ENCODE data around the gene TMEM225. TPM values are rescaled to one million over a fixed set of nuclear protein-coding genes. Genes with fewer than 3 reads are reported as not detected.

Gene TMEM225
- not detected in 5 replicates for total RNA-seq (2022; extraction: Qiagen RNA extraction; ENCODE audit: low read depth)

GRCh38 chr11:123885570-123885969 lies at the start of gene TMEM225:
Gene TMEM225, minus strand, starts transcription at chr11:123885670. Its CDS starts 245 bp downstream, at chr11:123885425.

GRCh38 chr11:123901867-123902266 lies 16.4 kb upstream of the TMEM225 start, which contains the start of gene OR8D4:
Gene OR8D4, plus strand, starts transcription at chr11:123902167. Its CDS starts 4,265 bp downstream, at chr11:123906432.

Other genes starting within 250 kb of the TMEM225 start
- 0.10 to 0.16 TPM (median 0.11 TPM) in 5 replicates for gene SCN3B, start 231.0 kb downstream of the TMEM225 start, total RNA-seq (2022; extraction: Qiagen RNA extraction; ENCODE audit: low read depth)
- 8.8 to 10.8 TPM (median 9.9 TPM) in 5 replicates for gene ZNF202, start 144.0 kb downstream of the TMEM225 start, total RNA-seq (2022; extraction: Qiagen RNA extraction; ENCODE audit: low read depth)
- not detected in 5 replicates for gene OR6X1, start 131.2 kb downstream of the TMEM225 start, total RNA-seq (2022; extraction: Qiagen RNA extraction; ENCODE audit: low read depth)
- not detected in 5 replicates for gene OR6M1, start 79.3 kb downstream of the TMEM225 start, total RNA-seq (2022; extraction: Qiagen RNA extraction; ENCODE audit: low read depth)
- gene OR8D4, start 16.5 kb upstream of the TMEM225 start, total RNA-seq (2022; extraction: Qiagen RNA extraction; ENCODE audit: low read depth), result not detected in 5 replicates
- not detected in 5 replicates for gene OR4D5, start 53.9 kb upstream of the TMEM225 start, total RNA-seq (2022; extraction: Qiagen RNA extraction; ENCODE audit: low read depth)
- gene OR6T1, start 58.2 kb upstream of the TMEM225 start, total RNA-seq (2022; extraction: Qiagen RNA extraction; ENCODE audit: low read depth), result not detected in 5 replicates
- gene OR10S1, start 92.1 kb upstream of the TMEM225 start, total RNA-seq (2022; extraction: Qiagen RNA extraction; ENCODE audit: low read depth), result not detected in 5 replicates
- not detected in 5 replicates for gene OR10G6, start 109.5 kb upstream of the TMEM225 start, total RNA-seq (2022; extraction: Qiagen RNA extraction; ENCODE audit: low read depth)
- not detected in 5 replicates for gene OR10G4, start 127.3 kb upstream of the TMEM225 start, total RNA-seq (2022; extraction: Qiagen RNA extraction; ENCODE audit: low read depth)
- not detected in 5 replicates for gene OR10G9, start 137.3 kb upstream of the TMEM225 start, total RNA-seq (2022; extraction: Qiagen RNA extraction; ENCODE audit: low read depth)
- not detected in 5 replicates for gene OR10G8, start 141.1 kb upstream of the TMEM225 start, total RNA-seq (2022; extraction: Qiagen RNA extraction; ENCODE audit: low read depth)
- gene OR10G7, start 155.7 kb upstream of the TMEM225 start, total RNA-seq (2022; extraction: Qiagen RNA extraction; ENCODE audit: low read depth), result not detected in 5 replicates
- gene VWA5A, start 229.8 kb upstream of the TMEM225 start, total RNA-seq (2022; extraction: Qiagen RNA extraction; ENCODE audit: low read depth), result 0.15 to 0.44 TPM (median 0.23 TPM) in 5 replicates